ENCODE measurements around the gene GPR160.

GRCh38 chr3:170021083-170021482 is 16.7 kb upstream of the GPR160 start:
- TF ChIP-seq, protein P1, sequence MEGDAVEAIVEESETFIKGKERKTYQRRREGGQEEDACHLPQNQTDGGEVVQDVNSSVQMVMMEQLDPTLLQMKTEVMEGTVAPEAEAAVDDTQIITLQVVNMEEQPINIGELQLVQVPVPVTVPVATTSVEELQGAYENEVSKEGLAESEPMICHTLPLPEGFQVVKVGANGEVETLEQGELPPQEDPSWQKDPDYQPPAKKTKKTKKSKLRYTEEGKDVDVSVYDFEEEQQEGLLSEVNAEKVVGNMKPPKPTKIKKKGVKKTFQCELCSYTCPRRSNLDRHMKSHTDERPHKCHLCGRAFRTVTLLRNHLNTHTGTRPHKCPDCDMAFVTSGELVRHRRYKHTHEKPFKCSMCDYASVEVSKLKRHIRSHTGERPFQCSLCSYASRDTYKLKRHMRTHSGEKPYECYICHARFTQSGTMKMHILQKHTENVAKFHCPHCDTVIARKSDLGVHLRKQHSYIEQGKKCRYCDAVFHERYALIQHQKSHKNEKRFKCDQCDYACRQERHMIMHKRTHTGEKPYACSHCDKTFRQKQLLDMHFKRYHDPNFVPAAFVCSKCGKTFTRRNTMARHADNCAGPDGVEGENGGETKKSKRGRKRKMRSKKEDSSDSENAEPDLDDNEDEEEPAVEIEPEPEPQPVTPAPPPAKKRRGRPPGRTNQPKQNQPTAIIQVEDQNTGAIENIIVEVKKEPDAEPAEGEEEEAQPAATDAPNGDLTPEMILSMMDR (IDR thresholded peaks at IDR 0.05), result no peak
- TF ChIP-seq POLR2A (IDR thresholded peaks at IDR 0.05), result no peak

All from esophagus squamous epithelium (tissue), 4 donors.